Activated CD4-positive, CD25-positive, alpha-beta regulatory T cell treated with anti-CD3 and anti-CD28 coated beads, Interleukin-2, amount 50 U/mL, for 72 hours (primary cell): ENCODE data around the gene ARMH3.

ENCODE experiments used
- DNase-seq: peaks from one replicate; pipeline ENCODE4 v3.0.0; 2021

Gene ARMH3

GRCh38 chr10:101935431-101935830 lies 120.5 kb downstream of the ARMH3 start:
- DNase-seq = no peak

- no peak for DNase-seq
These were observed 121.2 kb downstream of the ARMH3 start for GRCh38 chr10:101934686-101935305.

GRCh38 chr10:101933976-101934375 lies 122.0 kb downstream of the ARMH3 start:
- no peak for DNase-seq

GRCh38 chr10:101932183-101932582 lies 123.8 kb downstream of the ARMH3 start:
- no peak for DNase-seq

- DNase-seq = no peak
These were observed 130.9 kb downstream of the ARMH3 start for GRCh38 chr10:101925027-101925426.

- DNase-seq = no peak
These were observed 132.7 kb downstream of the ARMH3 start for GRCh38 chr10:101923256-101923655.

GRCh38 chr10:101922846-101923245 lies 133.1 kb downstream of the ARMH3 start:
- no peak for DNase-seq

GRCh38 chr10:101920546-101920945 lies 135.4 kb downstream of the ARMH3 start:
- no peak for DNase-seq

- DNase-seq = no peak
These were observed 136.8 kb downstream of the ARMH3 start for GRCh38 chr10:101919026-101919770.

GRCh38 chr10:101912561-101913179 lies 143.3 kb downstream of the ARMH3 start:
- no peak for DNase-seq

GRCh38 chr10:101906586-101907183 lies 149.3 kb downstream of the ARMH3 start:
- no peak for DNase-seq

- no peak for DNase-seq
These were observed 150.7 kb downstream of the ARMH3 start for GRCh38 chr10:101905251-101905650.

GRCh38 chr10:101903827-101904550 lies 152.0 kb downstream of the ARMH3 start:
- no peak for DNase-seq

- no peak for DNase-seq
These were observed 153.2 kb downstream of the ARMH3 start for GRCh38 chr10:101902820-101903145.

GRCh38 chr10:101902032-101902819 lies 153.7 kb downstream of the ARMH3 start:
- DNase-seq = no peak

GRCh38 chr10:101901340-101901739 lies 154.6 kb downstream of the ARMH3 start:
- DNase-seq = no peak

- DNase-seq = no peak
These were observed 158.3 kb downstream of the ARMH3 start for GRCh38 chr10:101897633-101898032.

GRCh38 chr10:101896225-101896877 lies 159.6 kb downstream of the ARMH3 start:
- DNase-seq = no peak

GRCh38 chr10:101895781-101896180 lies 160.2 kb downstream of the ARMH3 start:
- no peak for DNase-seq

GRCh38 chr10:101894742-101895141 lies 161.2 kb downstream of the ARMH3 start:
- no peak for DNase-seq

- no peak for DNase-seq
These were observed 161.7 kb downstream of the ARMH3 start for GRCh38 chr10:101894266-101894665.
